Measurements from ENCODE around the gene LRP1.

The LRP1 gene

GRCh38 chr12:57131896-57132744 lies 3.8 kb downstream of the LRP1 start:
- no peak overlapping the region for H3K4me3 ChIP-seq (ENCODE audit: low read length)
- no peaks in the 10 kb centered on the region for H3K9me3 ChIP-seq (replicated peaks; ENCODE audit: insufficient read depth, low read length)
- H4K20me1 ChIP-seq (ENCODE audit: insufficient read depth, low read length) = no peaks in the 10 kb centered on the region
- H3K9ac ChIP-seq (ENCODE audit: low read length) = no peak overlapping the region
- peaks cover 3% of the 10 kb centered on the region; the same call in 1 of the 2 replicates for H3K4me1 ChIP-seq (ENCODE audit: low read length)
- no peak overlapping the region for H3K4me2 ChIP-seq (ENCODE audit: low read depth, low read length)
- no peaks in the 10 kb centered on the region for H3K9me2 ChIP-seq (replicated peaks; ENCODE audit: insufficient read depth, low read length)
- peaks cover 34% of the 10 kb centered on the region for H3K27me3 ChIP-seq (replicated peaks; ENCODE audit: insufficient read depth, low read length)
- H3F3A ChIP-seq (ENCODE audit: insufficient read depth, low read length) = no peaks in the 10 kb centered on the region
- H3K27ac ChIP-seq (ENCODE audit: low read length) = no peak overlapping the region
- DNase-seq = no peak
- TF ChIP-seq EZH2phosphoT487 (IDR thresholded peaks at IDR 0.05; ENCODE audit: low read length) (no peak), EZH2 (optimal IDR thresholded peaks at IDR 0.05; ENCODE audit: low read depth, low read length) (no peak), CTCF (IDR thresholded peaks at IDR 0.05; ENCODE audit: low read length) (no peak)
- no peak overlapping the region for H2AFZ ChIP-seq (ENCODE audit: low read length)
- H3K36me3 ChIP-seq (replicated peaks; ENCODE audit: insufficient read depth, low read length) = no peaks in the 10 kb centered on the region
- no peaks in the 10 kb centered on the region for H3K79me2 ChIP-seq (ENCODE audit: low read length)

- Histone ChIP-seq H3K4me2 (ENCODE audit: low read depth, low read length) (no peak overlapping the region), H2AFZ (ENCODE audit: low read length) (no peak overlapping the region), H3K27ac (ENCODE audit: low read length) (no peak overlapping the region), H3K79me2 (ENCODE audit: low read length) (no peaks in the 10 kb centered on the region), H3F3A (ENCODE audit: insufficient read depth, low read length) (no peaks in the 10 kb centered on the region), H3K9me3 (replicated peaks; ENCODE audit: insufficient read depth, low read length) (no peaks in the 10 kb centered on the region), H3K9me2 (replicated peaks; ENCODE audit: insufficient read depth, low read length) (no peaks in the 10 kb centered on the region), H3K4me1 (ENCODE audit: low read length) (0 out of 2 replicates have a peak, but pooled peaks cover 3% of the 10 kb centered on the region), H3K27me3 (replicated peaks; ENCODE audit: insufficient read depth, low read length) (peaks cover 34% of the 10 kb centered on the region), H3K36me3 (replicated peaks; ENCODE audit: insufficient read depth, low read length) (no peaks in the 10 kb centered on the region), H3K4me3 (ENCODE audit: low read length) (no peak overlapping the region), H4K20me1 (ENCODE audit: insufficient read depth, low read length) (no peaks in the 10 kb centered on the region), H3K9ac (ENCODE audit: low read length) (no peak overlapping the region)
- TF ChIP-seq EZH2 (optimal IDR thresholded peaks at IDR 0.05; ENCODE audit: low read depth, low read length) (no peak), CTCF (IDR thresholded peaks at IDR 0.05; ENCODE audit: low read length) (no peak), EZH2phosphoT487 (IDR thresholded peaks at IDR 0.05; ENCODE audit: low read length) (no peak)
- DNase-seq = no peak
Observed at GRCh38 chr12:57133013-57133569, 4.8 kb downstream of the LRP1 start.

- Histone ChIP-seq H3K9ac (ENCODE audit: low read length) (no peak overlapping the region), H3K27ac (ENCODE audit: low read length) (no peak overlapping the region), H3K79me2 (ENCODE audit: low read length) (no peaks in the 10 kb centered on the region), H3K36me3 (replicated peaks; ENCODE audit: insufficient read depth, low read length) (no peaks in the 10 kb centered on the region), H3K9me3 (replicated peaks; ENCODE audit: insufficient read depth, low read length) (no peaks in the 10 kb centered on the region), H3K27me3 (replicated peaks; ENCODE audit: insufficient read depth, low read length) (peaks cover 31% of the 10 kb centered on the region), H2AFZ (ENCODE audit: low read length) (no peak overlapping the region), H3K9me2 (replicated peaks; ENCODE audit: insufficient read depth, low read length) (no peaks in the 10 kb centered on the region), H3K4me1 (ENCODE audit: low read length) (0 out of 2 replicates have a peak, but pooled peaks cover 3% of the 10 kb centered on the region), H3K4me3 (ENCODE audit: low read length) (no peak overlapping the region), H3F3A (ENCODE audit: insufficient read depth, low read length) (no peaks in the 10 kb centered on the region), H3K4me2 (ENCODE audit: low read depth, low read length) (no peak overlapping the region), H4K20me1 (ENCODE audit: insufficient read depth, low read length) (no peaks in the 10 kb centered on the region)
- no peak for TF ChIP-seq CTCF (IDR thresholded peaks at IDR 0.05; ENCODE audit: low read length)
- no peak for TF ChIP-seq EZH2phosphoT487 (IDR thresholded peaks at IDR 0.05; ENCODE audit: low read length)
- no peak for TF ChIP-seq EZH2 (optimal IDR thresholded peaks at IDR 0.05; ENCODE audit: low read depth, low read length)
- DNase-seq = no peak
Observed at GRCh38 chr12:57133916-57134315, 5.6 kb downstream of the LRP1 start.

Measured in MM.1S (cell line).